GOT3 (cell line): ENCODE measurements around the gene PSMC5.
"Not testable (repeated sequence)": the region's sequence is repeated elsewhere in the genome, so short reads cannot be mapped to it uniquely, and the experiment has no call there.

ENCODE experiments used
- DNase-seq: peaks from one replicate; lab custom pipeline; 2025; ENCODE audit warnings: mixed read lengths; lab: John Stamatoyannopoulos, UW

PSMC5 gene

DNA sequence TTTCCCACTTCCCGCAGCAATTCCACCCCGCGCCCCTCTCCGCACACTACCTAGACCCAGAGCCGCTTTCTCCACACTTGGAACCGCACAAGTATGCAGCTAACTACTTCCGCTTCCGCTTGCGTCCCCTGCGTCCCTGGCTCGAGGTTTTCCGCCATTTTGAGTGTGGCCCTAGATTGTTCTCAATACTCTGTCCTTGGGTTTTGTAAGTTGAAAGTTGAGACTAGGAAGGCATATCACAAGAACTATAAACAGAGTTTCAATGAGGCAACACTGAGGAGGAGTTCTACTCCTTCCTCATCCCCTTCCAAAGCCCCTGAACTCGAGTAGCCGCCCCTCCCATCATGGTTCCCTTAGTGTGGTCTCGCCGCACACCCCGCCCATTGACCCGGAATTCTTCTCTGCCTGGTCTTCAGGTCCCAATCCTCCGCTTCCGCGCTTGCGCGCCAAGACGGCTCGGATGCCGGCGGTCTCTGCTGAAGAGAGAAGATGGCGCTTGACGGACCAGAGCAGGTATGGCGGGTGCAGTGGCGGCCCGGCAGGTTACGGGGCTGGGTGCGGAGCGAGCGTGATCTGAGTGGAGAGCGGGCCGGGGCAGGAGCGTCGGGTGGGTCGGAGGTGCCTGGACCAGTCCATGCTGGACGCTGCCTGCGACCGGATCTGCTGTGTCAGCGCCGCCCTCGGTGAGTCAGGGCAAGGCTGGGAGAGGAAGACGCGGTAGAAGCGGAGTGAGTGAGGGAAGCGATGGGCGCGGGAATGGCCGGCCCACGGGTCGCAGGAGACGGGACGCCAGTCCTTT is at the start of gene PSMC5, which contains the start of gene FTSJ3:
PSMC5 (plus strand) TSS at position 430 of the 799 bp plus-strand sequence; CDS start at position 490, 60 bp downstream.
FTSJ3 (minus strand) TSS at position 662 of the 799 bp plus-strand sequence. CDS start 761 bp downstream, outside the sequence.
- peak; percentile 76 for DNase-seq

DNA sequence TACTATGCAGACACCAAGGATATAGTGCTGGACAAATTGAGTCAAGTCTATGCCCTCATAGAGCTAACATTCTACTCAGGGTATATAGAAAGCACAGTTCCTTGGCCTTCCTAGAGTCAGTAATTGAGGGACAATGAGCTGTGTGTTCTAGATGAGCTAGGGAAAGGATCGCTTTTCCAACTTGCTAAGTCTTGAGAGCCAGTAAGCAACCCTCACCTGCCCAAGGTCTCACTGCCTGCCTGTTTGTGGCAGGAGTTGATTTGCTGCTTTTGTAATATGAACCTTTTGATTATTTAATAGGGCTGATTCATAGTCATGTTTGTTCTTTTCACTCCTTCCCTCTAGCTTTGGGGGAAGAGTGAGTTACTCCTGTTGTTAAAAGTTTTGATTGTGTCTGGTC is 46.7 kb upstream of the PSMC5 start:
- DNase-seq = no peak

DNA sequence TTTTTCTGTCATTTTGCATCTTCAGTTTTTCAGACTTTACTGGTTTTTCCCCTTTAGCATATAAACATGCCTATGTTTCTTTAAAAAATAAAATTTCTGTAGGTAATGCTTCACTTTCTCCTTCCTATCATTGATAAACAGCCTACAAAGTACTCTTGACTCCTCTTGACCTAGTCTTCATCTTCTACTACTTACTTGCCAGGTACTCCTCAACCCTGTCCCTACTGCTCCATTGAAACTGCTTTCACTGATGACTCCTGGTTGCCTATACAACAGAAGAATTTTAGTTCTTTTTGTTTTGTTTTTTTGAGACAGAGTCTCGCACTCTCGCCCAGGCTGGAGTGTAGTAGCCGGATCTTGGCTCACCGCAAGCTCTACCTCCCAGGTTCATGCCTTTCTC is 46.3 kb upstream of the PSMC5 start:
- no peak for DNase-seq

DNA sequence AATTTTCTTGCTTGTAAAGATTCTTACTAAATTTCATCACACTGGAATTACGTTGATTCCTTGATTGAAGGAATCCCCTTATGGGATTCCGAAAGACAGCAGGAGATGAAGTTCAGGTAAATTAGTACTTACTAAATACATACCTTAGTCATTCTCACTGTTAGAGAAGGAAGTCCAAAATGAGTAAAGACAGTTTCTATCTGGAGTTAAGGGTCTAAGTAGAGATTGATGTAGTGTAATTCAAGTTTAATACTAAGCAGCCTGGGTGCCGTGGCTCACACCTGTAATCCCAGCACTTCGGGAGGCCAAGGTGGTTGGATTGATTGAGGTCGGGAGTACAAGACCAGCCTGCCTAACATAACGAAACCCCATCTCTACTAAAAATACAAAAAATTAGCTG is 43.7 kb upstream of the PSMC5 start:
- DNase-seq = no peak

DNA sequence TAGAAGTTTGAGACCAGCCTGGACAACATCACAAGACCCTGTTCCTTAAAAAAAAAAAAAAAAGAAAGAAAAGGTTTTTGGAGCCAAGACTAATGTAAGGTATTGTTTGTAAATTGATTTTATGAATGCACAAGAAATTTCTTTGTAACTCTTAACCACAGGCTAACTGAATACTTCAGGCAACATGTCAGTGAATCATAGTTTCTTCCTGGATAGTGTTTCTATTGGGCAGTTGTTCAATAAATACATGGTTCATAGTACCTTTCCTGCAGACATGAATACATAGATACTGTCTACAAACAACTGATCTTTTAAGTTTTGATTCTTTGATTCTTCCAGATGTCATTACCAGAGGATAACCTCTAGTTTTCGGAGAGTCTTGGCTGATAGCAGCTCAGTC is 41.7 kb upstream of the PSMC5 start:
- no peak for DNase-seq

DNA sequence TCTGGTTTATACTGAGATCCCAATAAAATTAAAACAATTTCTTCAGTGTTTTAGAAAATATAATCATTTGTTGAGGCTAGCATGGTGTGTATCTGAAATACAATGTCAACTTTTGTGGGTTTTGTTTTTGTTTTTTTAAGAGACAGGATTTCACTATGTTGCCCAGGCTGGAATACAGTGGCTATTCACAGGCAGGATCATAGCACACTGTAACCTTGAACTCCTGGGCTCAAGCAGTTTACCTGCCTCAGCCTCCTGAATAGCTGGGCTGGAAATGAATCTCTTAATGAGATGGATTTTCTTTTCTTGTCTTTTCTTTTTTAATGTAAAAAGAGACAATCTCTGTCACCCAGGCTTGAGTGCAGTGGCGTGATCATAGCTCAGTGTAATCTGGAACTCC is 41.1 kb upstream of the PSMC5 start:
- DNase-seq = no peak

DNA sequence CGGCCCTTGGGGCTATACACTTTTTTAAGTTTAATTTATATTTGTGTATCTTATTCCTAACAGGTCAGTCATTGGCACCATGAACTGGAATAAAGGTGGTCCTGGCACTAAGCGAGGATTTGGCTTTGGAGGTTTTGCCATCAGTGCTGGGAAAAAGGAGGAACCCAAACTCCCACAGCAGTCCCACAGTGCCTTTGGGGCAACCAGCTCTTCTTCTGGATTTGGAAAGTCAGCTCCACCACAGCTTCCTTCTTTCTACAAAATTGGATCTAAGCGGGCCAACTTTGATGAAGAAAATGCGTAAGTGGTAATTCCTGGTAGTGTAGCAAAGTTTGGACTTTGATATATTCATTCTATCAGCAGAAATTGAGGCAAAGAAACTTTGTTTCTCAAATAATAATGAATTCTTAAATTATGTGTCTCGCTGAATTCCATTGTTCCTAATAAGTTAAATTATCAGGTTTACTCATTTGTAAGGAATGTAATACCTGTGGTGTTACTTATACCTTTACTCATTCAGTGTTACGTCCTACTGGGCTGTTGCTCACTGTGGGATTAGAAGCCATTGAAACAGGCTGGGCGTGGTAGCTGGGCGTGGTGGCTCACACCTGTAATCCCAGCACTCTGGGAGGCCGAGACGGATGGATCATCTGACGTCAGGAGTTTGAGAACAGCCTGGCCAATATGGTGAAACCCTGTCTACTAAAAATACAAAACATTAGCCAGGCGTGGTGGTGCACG is 40.1 kb upstream of the PSMC5 start:
- DNase-seq = no peak

DNA sequence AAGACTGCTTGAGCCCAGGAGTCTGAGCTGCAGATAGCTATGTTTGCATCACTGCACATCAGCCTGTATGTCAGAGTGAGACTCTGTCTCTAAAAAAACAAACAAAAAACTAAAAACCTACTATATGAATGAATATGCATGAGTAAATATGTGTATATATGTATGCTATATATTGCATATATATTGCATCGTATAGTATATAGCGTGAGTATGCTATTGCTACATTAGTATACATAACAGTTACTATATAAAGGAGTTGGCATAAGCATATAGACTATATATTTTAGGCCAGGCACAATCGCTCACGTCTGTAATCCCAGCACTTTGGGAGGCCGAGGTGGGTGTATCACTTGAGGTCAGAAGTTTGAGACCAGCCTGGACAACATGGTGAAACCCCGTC is 37.2 kb upstream of the PSMC5 start:
- DNase-seq = no peak

DNA sequence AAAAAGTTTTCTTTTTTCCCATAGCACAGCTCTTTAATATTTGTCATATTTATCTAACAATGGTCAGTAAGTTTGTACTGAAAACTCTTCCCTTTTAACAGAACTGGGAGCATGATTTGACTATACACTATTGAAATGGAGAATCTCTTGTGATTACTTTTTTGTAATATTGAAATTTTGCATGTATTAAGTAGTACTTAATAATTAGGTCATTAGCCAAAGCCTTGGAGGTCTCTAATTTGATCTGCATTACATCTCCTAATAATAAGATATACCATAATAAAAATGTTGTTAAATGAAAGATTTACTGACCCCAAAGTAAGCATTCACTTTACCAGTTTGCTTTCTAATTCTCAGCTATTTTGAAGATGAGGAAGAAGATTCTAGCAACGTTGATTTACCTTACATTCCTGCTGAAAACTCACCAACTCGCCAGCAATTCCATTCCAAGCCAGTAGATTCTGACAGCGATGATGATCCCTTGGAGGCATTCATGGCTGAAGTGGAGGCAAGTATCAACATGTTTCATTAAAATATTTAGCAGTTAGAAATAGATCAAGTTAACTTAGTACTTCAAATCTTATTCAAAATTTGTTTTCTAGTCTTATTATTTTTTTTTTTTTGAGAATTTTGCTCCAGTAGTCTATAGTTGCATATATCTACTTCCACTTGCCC is 35.0 kb upstream of the PSMC5 start:
- no peak for DNase-seq

DNA sequence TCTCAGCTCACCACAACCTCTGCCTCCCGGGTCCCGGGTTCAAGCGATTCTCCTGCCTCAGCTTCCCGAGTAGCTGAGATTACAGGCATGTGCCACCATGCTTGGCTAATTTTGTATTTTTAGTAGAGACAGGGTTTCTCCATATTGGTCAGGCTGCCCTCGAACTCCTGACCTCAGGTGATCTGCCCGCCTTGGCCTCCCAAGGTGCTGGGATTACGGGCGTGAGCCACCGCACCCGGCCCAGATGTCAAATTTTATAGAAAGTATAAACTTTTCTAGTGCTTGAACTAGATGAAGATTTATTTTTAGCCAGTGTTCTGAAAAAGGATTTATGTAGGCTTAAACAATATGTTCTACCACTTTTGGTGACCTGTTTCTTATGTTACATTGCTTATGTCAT is 30.9 kb upstream of the PSMC5 start:
- not testable (repeated sequence) for DNase-seq

DNA sequence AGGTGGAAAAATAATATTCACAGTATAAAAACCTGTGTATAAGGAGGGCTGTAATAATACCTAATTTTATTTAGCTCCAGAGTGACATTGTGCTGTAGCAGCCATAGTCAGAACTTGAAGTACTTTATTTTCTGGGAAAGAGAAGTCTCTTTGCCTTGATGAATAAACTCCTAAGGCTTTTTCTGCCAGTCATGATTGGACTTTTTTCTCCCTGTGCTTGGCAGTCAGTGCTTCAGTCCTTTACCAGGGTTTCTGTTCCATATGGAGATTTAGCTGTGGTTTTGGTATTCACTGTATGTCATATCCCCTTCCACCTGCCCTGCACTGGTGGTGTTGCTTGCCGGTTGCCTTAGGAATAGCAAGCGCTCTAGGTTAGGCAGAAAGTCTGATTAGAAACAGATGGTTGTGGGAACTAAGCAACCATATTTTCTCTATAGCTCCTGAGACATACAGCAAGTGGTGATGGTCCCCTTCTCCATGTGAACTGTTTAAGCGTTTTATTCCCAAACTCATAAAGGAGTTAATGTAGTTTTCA is 28.6 kb upstream of the PSMC5 start:
- DNase-seq = no peak

DNA sequence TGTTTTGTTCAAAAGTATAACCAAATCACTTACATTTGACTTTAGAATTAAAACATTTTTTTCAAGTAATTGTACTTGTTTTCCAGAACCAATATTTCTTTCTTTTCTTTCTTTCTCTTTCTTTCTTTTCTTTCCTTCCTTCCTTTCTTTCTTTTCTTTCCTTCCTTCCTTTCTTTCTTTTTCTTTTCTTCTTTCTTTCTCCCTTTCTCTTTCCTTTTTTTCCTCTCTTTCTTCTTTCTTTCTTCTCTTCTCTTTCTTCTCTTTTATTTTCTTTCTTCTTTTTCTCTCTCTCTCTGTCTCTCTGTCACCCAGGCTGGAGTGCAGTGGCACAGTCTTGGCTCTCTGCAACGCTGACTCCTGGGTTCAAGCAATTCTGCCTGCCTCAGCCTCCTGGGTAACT is 26.4 kb upstream of the PSMC5 start:
- DNase-seq = no peak

DNA sequence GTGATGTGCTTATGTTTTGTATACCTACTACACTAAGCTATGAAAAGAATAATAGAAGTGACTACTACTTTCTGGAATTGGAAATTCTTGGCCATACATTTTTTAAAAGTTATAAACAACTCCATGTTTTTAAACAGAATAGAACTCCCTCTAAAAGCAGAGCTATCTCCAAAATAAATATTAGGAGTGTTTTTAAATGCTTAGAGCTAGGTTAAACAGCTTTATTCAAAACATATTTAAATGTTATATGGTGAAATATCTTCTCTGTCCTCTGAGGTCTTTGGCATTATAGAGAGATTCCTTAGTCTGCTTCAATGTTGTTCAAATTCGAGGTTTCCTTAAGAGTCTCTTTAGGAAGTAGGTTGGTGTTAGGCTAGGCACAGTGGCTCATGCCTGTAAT is 22.9 kb upstream of the PSMC5 start:
- no peak for DNase-seq

DNA sequence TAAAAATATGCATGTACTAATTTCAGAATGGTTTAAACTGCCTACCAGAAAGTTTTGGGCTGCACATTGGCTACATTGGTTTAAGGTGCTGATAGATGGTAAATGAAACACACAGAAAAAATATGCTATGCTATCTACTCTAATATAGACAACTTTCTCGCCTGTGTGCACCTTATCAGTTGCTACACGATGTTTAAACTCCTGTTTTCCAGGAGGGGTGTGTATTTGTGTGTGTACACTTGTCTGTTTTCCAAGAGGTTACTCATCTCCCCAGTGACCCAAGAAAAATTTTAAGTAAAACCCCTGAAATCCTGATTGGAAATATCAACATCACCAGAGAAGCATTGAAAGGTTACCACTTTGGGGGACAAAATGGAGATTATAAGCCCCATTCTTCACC is 21.6 kb upstream of the PSMC5 start:
- DNase-seq = no peak

DNA sequence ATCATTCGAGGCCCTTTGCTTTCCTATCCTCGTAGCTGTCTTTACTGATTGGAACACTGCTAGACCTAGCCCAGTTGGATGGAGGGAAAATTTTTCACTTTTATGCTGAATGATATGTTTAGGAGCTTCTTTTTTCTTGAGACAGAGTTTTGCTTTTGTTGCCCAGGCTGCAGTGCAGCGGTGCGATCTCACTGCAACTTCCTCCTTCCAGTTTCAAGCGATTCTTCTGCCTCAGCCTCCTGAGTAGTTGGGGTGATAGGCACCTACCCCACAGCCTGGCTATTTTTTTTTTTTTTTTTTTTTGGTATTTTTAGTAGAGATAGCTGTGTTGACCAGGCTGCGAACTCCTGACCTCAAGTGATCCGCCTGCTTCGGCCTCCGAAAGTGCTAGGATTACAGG is 17.3 kb upstream of the PSMC5 start:
- DNase-seq = no peak

DNA sequence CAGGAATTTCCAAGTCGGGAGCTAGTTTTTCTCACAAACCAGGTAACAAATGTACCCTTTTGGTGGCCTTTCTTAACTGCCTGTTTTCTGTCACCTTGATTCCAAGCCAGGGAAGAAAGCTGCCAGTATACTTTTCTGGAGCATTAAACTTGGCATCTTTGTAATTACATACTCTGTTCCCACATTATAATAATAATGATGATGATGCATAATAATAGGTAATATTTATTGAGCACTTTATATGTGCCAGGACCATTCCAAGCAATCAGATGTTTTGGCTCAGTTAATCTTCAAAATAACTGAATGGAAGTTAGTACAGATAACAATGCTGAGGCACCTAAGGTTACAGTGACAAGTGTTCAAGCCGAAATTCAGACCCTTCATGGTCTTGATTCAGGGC is 11.1 kb upstream of the PSMC5 start:
- no peak for DNase-seq

DNA sequence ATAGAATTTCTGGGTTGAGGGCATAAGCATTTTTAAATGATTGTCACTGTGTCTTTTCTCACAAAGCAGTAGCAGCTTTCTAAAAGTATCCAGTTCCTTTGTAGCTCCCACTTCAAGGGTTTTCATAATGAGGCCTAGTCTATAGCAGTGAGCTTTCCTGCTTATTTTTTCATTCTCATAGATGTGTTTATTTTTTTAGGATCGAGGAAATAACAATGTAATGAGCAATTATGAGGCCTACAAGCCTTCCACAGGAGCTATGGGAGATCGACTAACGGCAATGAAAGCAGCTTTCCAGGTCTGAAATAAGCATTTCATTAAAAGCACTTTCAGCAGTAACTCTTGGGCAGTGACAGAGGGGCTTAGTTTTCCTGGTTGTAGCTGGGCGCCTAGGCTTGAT is 10.6 kb upstream of the PSMC5 start:
- DNase-seq = no peak

DNA sequence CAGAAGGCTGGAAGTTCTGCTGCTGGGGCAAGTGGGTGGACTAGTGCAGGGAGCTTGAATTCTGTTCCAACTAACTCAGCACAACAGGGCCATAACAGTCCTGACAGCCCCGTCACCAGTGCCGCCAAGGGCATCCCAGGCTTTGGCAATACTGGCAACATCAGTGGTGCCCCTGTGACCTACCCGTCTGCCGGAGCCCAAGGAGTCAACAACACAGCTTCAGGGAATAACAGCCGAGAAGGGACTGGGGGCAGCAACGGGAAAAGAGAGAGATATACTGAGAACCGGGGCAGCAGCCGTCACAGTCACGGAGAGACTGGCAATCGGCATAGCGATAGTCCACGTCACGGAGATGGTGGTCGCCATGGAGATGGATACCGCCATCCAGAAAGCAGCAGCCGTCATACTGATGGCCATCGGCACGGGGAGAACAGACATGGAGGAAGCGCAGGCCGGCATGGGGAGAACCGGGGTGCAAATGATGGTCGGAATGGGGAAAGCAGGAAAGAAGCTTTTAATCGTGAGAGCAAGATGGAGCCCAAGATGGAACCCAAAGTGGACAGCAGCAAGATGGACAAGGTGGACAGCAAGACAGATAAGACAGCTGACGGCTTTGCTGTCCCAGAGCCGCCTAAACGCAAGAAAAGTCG is 9.4 kb upstream of the PSMC5 start:
- no peak for DNase-seq

DNA sequence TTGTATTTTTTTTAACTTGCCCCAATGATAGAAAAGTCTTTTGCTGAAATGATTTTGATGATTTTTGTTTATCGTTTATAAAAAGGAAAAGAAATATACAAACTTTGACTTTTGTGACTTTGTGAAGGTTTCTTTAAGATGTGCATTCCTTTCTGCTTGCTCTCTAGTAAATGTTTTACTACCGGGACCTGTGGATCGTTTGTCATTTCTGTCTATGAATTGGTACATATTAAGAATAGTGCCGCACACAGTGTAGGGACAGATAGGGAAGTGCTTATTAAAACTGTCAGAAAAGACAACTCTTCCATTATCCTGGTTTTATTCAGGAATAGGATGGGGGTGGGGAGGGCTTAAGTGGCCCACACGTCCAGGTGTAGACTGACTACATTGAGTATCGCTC is 8.1 kb upstream of the PSMC5 start:
- no peak for DNase-seq

DNA sequence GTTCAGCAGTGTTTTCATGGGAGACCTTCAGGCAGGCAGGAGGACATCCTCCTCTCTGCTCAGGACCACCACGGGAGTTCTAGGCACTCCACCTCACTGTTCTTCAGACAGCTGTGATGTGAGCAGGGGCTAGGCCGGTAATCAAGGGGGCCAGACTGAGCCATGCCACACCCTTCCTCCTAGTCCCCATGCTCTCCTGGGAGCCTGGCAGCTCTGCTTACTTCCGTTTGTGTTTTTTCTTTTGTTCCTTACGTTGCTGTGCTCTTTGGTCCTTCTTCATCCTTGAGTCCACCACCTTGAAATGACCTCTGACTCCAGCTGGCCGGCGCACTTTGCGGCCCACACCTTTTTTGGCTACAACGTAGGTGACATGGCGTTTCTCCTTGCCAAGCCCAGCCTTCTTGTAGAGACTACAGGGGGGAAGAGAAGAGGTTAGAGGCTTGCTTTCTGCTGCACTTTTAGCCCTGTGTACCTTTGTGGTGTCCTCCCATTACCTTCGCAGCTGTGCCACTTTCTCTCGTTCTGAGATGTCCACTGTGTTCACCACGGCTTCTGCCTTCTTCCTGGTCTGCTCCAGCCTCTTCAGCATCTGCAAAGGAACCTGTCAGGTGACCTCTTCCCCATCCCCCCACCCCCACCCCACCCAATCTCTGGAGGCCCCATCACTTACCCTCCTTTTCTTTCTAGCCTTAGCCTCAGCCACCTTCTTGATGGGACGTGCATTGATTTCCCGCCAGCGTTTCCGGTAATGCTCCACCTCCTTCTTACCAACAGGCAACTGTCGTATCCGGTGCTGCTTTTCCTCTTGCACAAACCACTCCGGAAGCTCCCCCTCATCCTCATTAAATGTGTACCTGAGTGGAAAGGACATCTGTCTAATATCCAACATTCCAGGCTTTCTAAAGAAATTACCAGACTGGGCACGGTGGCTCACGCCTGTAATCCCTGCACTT is 7.4 kb upstream of the PSMC5 start:
- DNase-seq = no peak
